ENCODE results near the gene WNK3. TPM values are rescaled to one million over a fixed set of nuclear protein-coding genes. Genes with fewer than 3 reads are reported as not detected.

Gene WNK3
- polyA plus RNA-seq, 3 donors = not detected

- Histone ChIP-seq H3K9ac (ENCODE audit: insufficient read depth, low read length, poor library complexity, severe bottlenecking) (no peak overlapping the region), H4K20me1 (ENCODE audit: insufficient read depth, low read length) (no peaks in the 10 kb centered on the region), H3K27me3 (ENCODE audit: control insufficient read depth in 2 of 2, insufficient read depth in 2 of 2, low read length in 2 of 2) (no peaks in the 10 kb centered on the region), H3K27ac (ENCODE audit: low read depth in 1 of 2, low read length in 2 of 2) (no peak overlapping the region), H3K79me2 (ENCODE audit: insufficient read depth, low read length) (no peaks in the 10 kb centered on the region), H3K36me3 (replicated peaks in 1 of 2; ENCODE audit: control insufficient read depth in 1 of 2, insufficient read depth in 2 of 2, low read length in 2 of 2) (no peaks in the 10 kb centered on the region), H3K4me3 (replicated peaks in 1 of 3; ENCODE audit: low read depth in 2 of 3, low read length in 3 of 3) (no peak overlapping the region), H2AFZ (ENCODE audit: insufficient read depth, low read depth, low read length, poor library complexity, severe bottlenecking) (no peak overlapping the region), H3K4me1 (ENCODE audit: control insufficient read depth in 1 of 2, insufficient read depth in 2 of 2, low read length in 2 of 2) (no peaks in the 10 kb centered on the region), H3K4me2 (replicated peaks; ENCODE audit: extremely low read depth, low read length, poor library complexity, severe bottlenecking) (no peak overlapping the region), H3K9me3 (replicated peaks in 1 of 2; ENCODE audit: control insufficient read depth in 1 of 2, insufficient read depth in 1 of 2, low read length in 2 of 2) (no peaks in the 10 kb centered on the region)
- Mint-ChIP-seq H3K9me3 (peaks cover 0 to 4% (median 0%) of the 10 kb centered on the region in 7 donors), H3K4me3 (no peak overlapping the region), H3K27me3 (ENCODE audit: low read depth in 3 of 3) (peaks cover 3 to 11% (median 3%) of the 10 kb centered on the region in 3 donors), H3K36me3 (no peaks in the 10 kb centered on the region), H3K4me1 (no peaks in the 10 kb centered on the region), H3K27ac (no peak overlapping the region)
- DNase-seq = no peak
- TF ChIP-seq CTCF (IDR thresholded peaks at IDR 0.05) = no peak
- intact Hi-C loops (cut with micrococcal nuclease) = no loop called here
These were observed 69.6 kb downstream of the WNK3 start for GRCh38 chrX:54288277-54288676.

- no peaks in the 10 kb centered on the region for H3K79me2 ChIP-seq (ENCODE audit: insufficient read depth, low read length)
- intact Hi-C loops (cut with micrococcal nuclease) = no loop called here
- no peak overlapping the region for H3K27ac ChIP-seq (ENCODE audit: low read depth in 1 of 2, low read length in 2 of 2)
- H4K20me1 ChIP-seq (ENCODE audit: insufficient read depth, low read length) = no peaks in the 10 kb centered on the region
- no peaks in the 10 kb centered on the region for H3K27me3 ChIP-seq (ENCODE audit: control insufficient read depth in 2 of 2, insufficient read depth in 2 of 2, low read length in 2 of 2)
- no peaks in the 10 kb centered on the region for H3K36me3 Mint-ChIP-seq
- no CpG with 5 or more reads among the region's 1 CpG for WGBS (ENCODE audit: insufficient coverage)
- no peak overlapping the region for H3K27ac Mint-ChIP-seq
- H3K36me3 ChIP-seq (replicated peaks in 1 of 2; ENCODE audit: control insufficient read depth in 1 of 2, insufficient read depth in 2 of 2, low read length in 2 of 2) = no peaks in the 10 kb centered on the region
- no peak overlapping the region for H3K4me2 ChIP-seq (replicated peaks; ENCODE audit: extremely low read depth, low read length, poor library complexity, severe bottlenecking)
- no peak for DNase-seq
- no peaks in the 10 kb centered on the region for H3K4me1 Mint-ChIP-seq
- peaks cover 0 to 4% (median 0%) of the 10 kb centered on the region in 7 donors for H3K9me3 Mint-ChIP-seq
- no peak overlapping the region for H3K4me3 ChIP-seq (replicated peaks in 1 of 3; ENCODE audit: low read depth in 2 of 3, low read length in 3 of 3)
- H3K27me3 Mint-ChIP-seq (ENCODE audit: low read depth in 3 of 3) = peaks cover 0 to 3% (median under 1%) of the 10 kb centered on the region in 3 donors
- TF ChIP-seq CTCF (IDR thresholded peaks at IDR 0.05) = no peak
- H3K4me3 Mint-ChIP-seq = no peak overlapping the region
- H3K9ac ChIP-seq (ENCODE audit: insufficient read depth, low read length, poor library complexity, severe bottlenecking) = no peak overlapping the region
- no peaks in the 10 kb centered on the region for H3K9me3 ChIP-seq (replicated peaks in 1 of 2; ENCODE audit: control insufficient read depth in 1 of 2, insufficient read depth in 1 of 2, low read length in 2 of 2)
- H3K4me1 ChIP-seq (ENCODE audit: control insufficient read depth in 1 of 2, insufficient read depth in 2 of 2, low read length in 2 of 2) = no peaks in the 10 kb centered on the region
- H2AFZ ChIP-seq (ENCODE audit: insufficient read depth, low read depth, low read length, poor library complexity, severe bottlenecking) = no peak overlapping the region
These were observed 76.2 kb downstream of the WNK3 start for GRCh38 chrX:54281676-54282075.

Data from CD14-positive monocyte (primary cell).